Measurements from ENCODE around the gene F8. TPM values are rescaled to one million over a fixed set of nuclear protein-coding genes. Genes with fewer than 3 reads are reported as not detected.
"Not testable (repeated sequence)": the region's sequence is repeated elsewhere in the genome, so short reads cannot be mapped to it uniquely, and the experiment has no call there.

F8 gene
- total RNA-seq, 1 experiment from 2014 or later: 0.42 TPM

DNA sequence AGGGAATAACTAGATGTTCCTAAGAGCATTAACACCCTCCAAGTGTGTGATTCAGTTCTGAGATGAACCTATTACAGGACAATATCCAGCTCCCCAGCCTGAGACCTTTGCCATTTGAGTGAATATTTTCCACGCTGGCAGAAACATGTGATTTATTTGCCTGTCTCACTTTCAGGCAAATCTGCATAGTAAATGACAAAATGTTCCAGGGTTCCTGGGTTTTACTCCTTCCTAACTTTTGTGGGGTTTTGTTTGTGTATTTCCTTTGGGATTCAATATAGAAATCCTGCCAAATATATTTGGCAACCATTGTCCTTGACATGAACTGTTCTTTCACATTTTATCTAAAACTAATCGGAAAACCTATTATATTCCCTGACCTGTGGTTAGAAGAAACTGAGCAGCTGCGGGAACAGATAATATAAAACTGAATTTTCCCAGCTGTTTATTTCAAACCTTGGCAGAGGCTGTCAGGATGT is 12.5 kb downstream of the F8 start:
- no peak overlapping the region for H3K27ac ChIP-seq
- H3K9me3 ChIP-seq (replicated peaks): no peaks in the 10 kb centered on the region
- peak in 1 of 2 experiments; percentile 11 for DNase-seq

GRCh38 chrX:155008578-155008977 is 13.9 kb downstream of the F8 start:
- H3K4me1 ChIP-seq; H3K27me3 ChIP-seq; H3K4me3 ChIP-seq; H3K9me3 ChIP-seq (replicated peaks); H3K27ac ChIP-seq; DNase-seq; H3K36me3 ChIP-seq: not testable (repeated sequence)

More for the DNA sequence above, 12.5 kb downstream of the F8 start:
- Histone ChIP-seq H3K27me3 (no peaks in the 10 kb centered on the region), H3K4me3 (no peak overlapping the region), H3K4me1 (no peaks in the 10 kb centered on the region), H3K36me3 (no peaks in the 10 kb centered on the region)

DNA sequence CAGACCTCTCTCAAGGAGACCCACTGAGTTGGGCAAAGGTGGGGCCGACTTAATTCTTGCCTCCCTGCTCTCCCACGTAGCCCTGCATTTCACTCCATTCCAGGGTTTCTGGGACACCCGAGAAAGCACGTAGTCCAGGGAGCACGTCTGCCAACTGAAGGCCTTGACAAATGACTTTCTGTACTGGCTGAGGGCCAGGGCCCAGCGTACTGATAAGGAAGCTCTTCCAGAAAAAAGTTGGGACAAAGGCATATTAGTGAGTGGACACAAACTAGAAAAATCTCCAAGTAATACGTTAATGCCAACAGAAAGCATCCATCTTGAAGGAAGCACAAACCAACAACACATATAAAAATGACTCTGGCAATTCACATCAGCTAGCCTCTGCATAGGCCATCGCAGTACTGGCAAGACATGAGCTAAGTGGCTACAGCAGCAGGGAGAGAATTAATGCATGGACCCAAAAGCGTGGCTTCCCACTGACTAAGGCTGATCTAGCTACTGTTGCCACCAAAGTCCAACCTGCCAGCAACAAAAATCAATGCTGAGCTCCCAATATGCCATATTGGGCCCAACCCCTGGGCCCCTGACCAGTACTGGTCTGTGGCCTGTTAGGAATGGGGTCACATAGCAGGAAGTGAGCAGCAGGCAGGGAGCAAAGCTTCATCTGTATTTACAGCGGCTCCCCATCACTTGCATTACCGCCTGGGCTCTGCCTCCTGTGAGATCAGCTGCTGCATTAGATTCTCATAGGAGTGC is 15.4 kb downstream of the F8 start:
- not testable (repeated sequence) for DNase-seq; H3K36me3 ChIP-seq; H3K27ac ChIP-seq; H3K9me3 ChIP-seq (replicated peaks); H3K4me3 ChIP-seq; H3K27me3 ChIP-seq; H3K4me1 ChIP-seq

DNA sequence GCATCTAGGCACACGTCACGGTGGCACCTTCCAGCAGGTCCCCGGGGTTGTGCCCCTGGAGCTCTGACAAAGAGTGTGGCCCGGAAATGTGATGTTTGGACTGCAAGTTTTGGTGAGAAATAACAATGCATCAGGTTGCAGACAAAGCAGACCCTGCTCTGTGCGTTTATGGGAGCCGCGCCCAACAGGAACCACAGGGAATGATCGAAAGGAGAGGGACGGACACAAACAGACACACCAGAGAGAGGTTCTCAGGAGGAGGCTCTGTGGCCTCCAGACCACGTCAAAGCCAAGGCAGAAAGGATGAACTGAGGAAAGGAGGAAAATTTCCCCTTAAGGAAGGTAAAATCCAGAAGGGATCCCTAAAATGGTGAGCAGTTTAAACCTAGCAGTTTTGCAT is 16.1 kb downstream of the F8 start:
- not testable (repeated sequence) for H3K27me3 ChIP-seq; H3K9me3 ChIP-seq (replicated peaks); H3K4me1 ChIP-seq; H3K27ac ChIP-seq; DNase-seq; H3K4me3 ChIP-seq; H3K36me3 ChIP-seq

DNA sequence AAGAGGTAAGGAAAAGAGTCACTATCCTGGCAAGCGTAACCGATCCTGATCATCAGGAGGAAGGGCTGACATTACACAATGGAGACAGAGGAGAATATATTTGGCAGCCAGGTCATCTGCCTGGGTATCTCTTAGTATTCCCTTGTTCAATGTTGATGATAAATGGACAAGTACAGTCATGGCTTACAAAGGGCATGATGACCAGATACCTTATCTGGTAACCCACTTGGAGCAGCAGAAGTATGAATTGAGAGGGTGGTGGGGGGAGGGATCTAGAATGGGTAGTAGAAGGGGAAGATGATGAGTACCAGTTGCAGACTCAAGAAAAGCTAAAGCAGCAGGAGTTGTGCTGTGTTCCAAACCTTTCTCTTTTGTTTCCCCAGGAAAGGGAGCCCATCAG is 17.3 kb downstream of the F8 start:
- Histone ChIP-seq H3K4me1 (no peaks in the 10 kb centered on the region), H3K9me3 (replicated peaks) (no peaks in the 10 kb centered on the region)

GRCh38 chrX:155001873-155002272 is 20.6 kb downstream of the F8 start:
- Histone ChIP-seq H3K27ac (no peak overlapping the region), H3K4me1 (no peaks in the 10 kb centered on the region), H3K4me3 (no peak overlapping the region), H3K36me3 (no peaks in the 10 kb centered on the region), H3K27me3 (no peaks in the 10 kb centered on the region), H3K9me3 (replicated peaks) (no peaks in the 10 kb centered on the region)
- no peak for DNase-seq

More for the DNA sequence above, 17.3 kb downstream of the F8 start:
- Histone ChIP-seq H3K36me3 (no peaks in the 10 kb centered on the region), H3K4me3 (no peak overlapping the region), H3K27ac (no peak overlapping the region), H3K27me3 (no peaks in the 10 kb centered on the region)
- no peak for DNase-seq

GRCh38 chrX:155000841-155001240 is 21.7 kb downstream of the F8 start:
- no peak overlapping the region for H3K4me3 ChIP-seq
- H3K36me3 ChIP-seq: no peaks in the 10 kb centered on the region
- no peaks in the 10 kb centered on the region for H3K27me3 ChIP-seq
- no peaks in the 10 kb centered on the region for H3K4me1 ChIP-seq
- H3K27ac ChIP-seq: no peak overlapping the region
- H3K9me3 ChIP-seq (replicated peaks): no peaks in the 10 kb centered on the region
- DNase-seq: no peak

DNA sequence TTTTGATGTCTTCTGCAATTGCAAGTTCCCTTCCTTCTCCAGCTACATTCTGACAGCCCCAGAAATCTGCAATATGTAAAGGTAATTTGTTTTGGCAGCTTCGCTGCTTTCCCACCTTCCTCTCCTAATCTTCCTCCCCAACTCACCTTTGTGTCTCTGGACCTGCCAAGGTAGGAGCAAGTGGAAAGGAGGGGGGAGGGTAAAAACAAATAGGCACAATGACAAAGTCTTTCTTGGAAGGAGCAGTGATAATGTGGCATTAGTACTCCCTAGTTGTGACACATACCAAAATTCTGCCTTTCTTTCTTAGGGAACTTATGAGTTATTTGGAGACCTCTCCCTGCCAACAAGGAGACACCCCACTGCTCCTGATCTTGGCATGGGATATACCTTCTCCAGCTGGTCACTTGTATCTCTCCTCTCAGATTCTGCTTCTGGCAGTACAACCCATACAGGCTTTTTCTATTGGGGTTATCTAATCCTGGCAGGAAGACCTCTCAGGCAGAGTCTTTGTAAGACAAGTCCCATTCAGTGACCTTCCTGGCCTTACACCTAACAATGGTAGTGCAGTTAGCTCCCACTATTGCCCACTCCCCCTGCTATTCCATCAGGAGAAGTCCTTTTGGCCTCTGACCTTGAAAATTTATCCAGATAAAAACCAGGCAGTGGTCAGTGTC is 24.2 kb downstream of the F8 start:
- Histone ChIP-seq H3K36me3 (no peaks in the 10 kb centered on the region), H3K4me1 (no peaks in the 10 kb centered on the region), H3K9me3 (replicated peaks) (no peaks in the 10 kb centered on the region), H3K27ac (no peak overlapping the region), H3K27me3 (no peaks in the 10 kb centered on the region), H3K4me3 (no peak overlapping the region)
- no peak for DNase-seq

GRCh38 chrX:154991476-154991875 is 31.0 kb downstream of the F8 start:
- H3K4me3 ChIP-seq: no peak overlapping the region
- H3K36me3 ChIP-seq: no peaks in the 10 kb centered on the region
- H3K9me3 ChIP-seq (replicated peaks): no peaks in the 10 kb centered on the region
- DNase-seq: no peak
- no peaks in the 10 kb centered on the region for H3K4me1 ChIP-seq
- H3K27me3 ChIP-seq: no peaks in the 10 kb centered on the region
- H3K27ac ChIP-seq: no peak overlapping the region

DNA sequence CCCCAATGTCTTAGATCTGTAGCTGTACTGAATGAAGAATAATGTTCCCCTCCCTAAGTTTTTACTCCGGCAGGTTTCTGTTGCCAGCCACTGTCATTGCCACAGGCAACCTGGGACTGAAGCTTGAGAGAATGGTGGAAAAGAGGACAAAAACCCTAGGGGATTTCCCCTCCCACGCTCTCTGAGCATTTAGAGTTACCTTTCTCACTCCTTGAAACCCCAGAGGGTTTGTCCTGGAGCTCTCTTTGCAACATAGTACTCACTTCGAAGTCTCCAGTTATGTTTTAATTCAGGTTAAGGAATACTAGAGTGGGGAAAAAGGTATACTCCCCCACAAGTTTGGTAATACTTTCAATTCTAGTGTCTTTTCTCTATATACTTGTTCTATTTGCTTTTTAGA is 31.5 kb downstream of the F8 start:
- Histone ChIP-seq H3K4me1 (no peaks in the 10 kb centered on the region), H3K27me3 (no peaks in the 10 kb centered on the region), H3K36me3 (no peaks in the 10 kb centered on the region), H3K9me3 (replicated peaks) (no peaks in the 10 kb centered on the region), H3K4me3 (no peak overlapping the region), H3K27ac (no peak overlapping the region)
- no peak for DNase-seq

- no peak overlapping the region for H3K27ac ChIP-seq
- H3K9me3 ChIP-seq (replicated peaks): no peaks in the 10 kb centered on the region
- H3K27me3 ChIP-seq: no peaks in the 10 kb centered on the region
- no peak for DNase-seq
- H3K4me3 ChIP-seq: no peak overlapping the region
- H3K4me1 ChIP-seq: no peaks in the 10 kb centered on the region
- H3K36me3 ChIP-seq: no peaks in the 10 kb centered on the region
Measured at GRCh38 chrX:154990496-154990895, 32.0 kb downstream of the F8 start.

GRCh38 chrX:154988719-154989118 is 33.8 kb downstream of the F8 start:
- H3K4me3 ChIP-seq: no peak overlapping the region
- H3K9me3 ChIP-seq (replicated peaks): no peaks in the 10 kb centered on the region
- H3K27ac ChIP-seq: no peak overlapping the region
- H3K27me3 ChIP-seq: no peaks in the 10 kb centered on the region
- no peak for DNase-seq
- no peaks in the 10 kb centered on the region for H3K36me3 ChIP-seq
- no peaks in the 10 kb centered on the region for H3K4me1 ChIP-seq

- H3K27ac ChIP-seq: no peak overlapping the region
- H3K36me3 ChIP-seq: no peaks in the 10 kb centered on the region
- H3K4me3 ChIP-seq: no peak overlapping the region
- DNase-seq: no peak
- H3K9me3 ChIP-seq (replicated peaks): no peaks in the 10 kb centered on the region
- H3K27me3 ChIP-seq: no peaks in the 10 kb centered on the region
- H3K4me1 ChIP-seq: no peaks in the 10 kb centered on the region
Measured at GRCh38 chrX:154987940-154988339, 34.6 kb downstream of the F8 start.

DNA sequence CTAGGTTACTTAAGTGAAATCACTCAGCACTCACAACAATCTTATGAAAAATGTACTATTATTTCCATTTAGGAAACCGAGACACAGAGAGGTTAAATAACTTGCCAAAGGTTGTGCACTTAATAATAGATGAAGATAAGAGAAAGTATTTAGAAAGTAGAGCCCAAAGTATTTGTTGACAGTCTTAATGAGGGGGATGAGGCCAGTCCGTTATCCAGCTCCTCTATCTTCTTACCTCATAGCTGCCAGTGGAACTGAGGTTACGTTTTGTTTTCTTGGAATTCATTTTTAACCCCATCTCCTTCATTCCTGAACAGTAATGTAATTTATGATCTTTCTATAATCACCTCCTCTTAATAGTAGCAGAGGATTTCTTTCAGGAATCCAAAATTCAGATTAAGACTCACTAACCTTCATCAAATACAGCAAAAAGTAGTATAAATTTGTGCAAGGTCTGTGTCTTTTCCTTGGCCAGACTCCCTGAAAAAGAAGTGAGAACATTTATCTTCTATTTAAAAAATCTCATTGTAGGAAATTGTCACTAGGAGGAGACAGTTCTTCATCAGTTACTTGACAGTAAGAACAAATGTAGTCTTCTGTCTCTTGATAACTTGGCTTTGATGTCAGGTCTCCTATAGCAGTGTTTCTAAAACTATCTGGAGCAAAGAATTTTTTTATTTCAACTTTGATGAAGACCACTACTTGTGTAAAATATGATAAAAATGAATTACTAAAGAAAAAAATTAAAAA is 35.5 kb downstream of the F8 start:
- Histone ChIP-seq H3K36me3 (no peaks in the 10 kb centered on the region), H3K27ac (no peak overlapping the region), H3K9me3 (replicated peaks) (no peaks in the 10 kb centered on the region), H3K4me3 (no peak overlapping the region), H3K4me1 (no peaks in the 10 kb centered on the region), H3K27me3 (no peaks in the 10 kb centered on the region)
- DNase-seq: no peak

GRCh38 chrX:154981116-154981411 is 41.5 kb downstream of the F8 start:
- no peak overlapping the region for H3K4me3 ChIP-seq
- H3K27me3 ChIP-seq: no peaks in the 10 kb centered on the region

More at GRCh38 chrX:154981116-154981411, 41.5 kb downstream of the F8 start:
- Histone ChIP-seq H3K4me1 (no peaks in the 10 kb centered on the region), H3K27ac (no peak overlapping the region), H3K36me3 (no peaks in the 10 kb centered on the region), H3K9me3 (replicated peaks) (no peaks in the 10 kb centered on the region)
- no peak for DNase-seq

Measured in SJCRH30 (cell line).